Measurements from ENCODE around the gene PURA. TPM values are rescaled to one million over a fixed set of nuclear protein-coding genes. Genes with fewer than 3 reads are reported as not detected.

The PURA gene
- total RNA-seq, 1 experiment from 2014 or later, result 20.1 TPM

DNA sequence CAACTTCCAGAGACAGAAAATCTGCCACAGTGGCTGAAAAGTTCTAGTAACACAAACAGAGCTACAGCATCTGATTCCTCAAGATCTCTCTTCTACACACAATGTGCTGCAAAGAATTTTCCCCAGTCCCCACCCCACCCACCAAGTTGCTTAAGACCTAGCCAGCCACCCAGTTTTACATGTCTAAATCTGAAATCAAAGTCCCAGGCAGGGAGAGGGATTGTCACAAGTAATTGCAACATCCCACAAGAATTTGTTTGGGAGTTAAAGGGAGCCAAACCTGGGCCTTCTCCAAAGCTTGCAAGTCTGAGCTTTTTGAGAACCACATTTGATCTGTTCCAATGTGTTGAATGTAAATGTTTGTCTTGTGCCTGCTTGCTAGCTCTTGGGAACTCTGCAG is 27.3 kb downstream of the PURA start:
- H3K27ac Mint-ChIP-seq (ENCODE audit: low read depth, unreplicated experiment), result peak overlapping the region; percentile 1
- H3K4me3 Mint-ChIP-seq (ENCODE audit: unreplicated experiment), result no peak overlapping the region
- intact Hi-C loops (cut with micrococcal nuclease), result no loop called here
- TF ChIP-seq, protein P1, sequence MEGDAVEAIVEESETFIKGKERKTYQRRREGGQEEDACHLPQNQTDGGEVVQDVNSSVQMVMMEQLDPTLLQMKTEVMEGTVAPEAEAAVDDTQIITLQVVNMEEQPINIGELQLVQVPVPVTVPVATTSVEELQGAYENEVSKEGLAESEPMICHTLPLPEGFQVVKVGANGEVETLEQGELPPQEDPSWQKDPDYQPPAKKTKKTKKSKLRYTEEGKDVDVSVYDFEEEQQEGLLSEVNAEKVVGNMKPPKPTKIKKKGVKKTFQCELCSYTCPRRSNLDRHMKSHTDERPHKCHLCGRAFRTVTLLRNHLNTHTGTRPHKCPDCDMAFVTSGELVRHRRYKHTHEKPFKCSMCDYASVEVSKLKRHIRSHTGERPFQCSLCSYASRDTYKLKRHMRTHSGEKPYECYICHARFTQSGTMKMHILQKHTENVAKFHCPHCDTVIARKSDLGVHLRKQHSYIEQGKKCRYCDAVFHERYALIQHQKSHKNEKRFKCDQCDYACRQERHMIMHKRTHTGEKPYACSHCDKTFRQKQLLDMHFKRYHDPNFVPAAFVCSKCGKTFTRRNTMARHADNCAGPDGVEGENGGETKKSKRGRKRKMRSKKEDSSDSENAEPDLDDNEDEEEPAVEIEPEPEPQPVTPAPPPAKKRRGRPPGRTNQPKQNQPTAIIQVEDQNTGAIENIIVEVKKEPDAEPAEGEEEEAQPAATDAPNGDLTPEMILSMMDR (IDR thresholded peaks at IDR 0.05; ENCODE audit: unreplicated experiment), result no peak
- H3K9me3 Mint-ChIP-seq (ENCODE audit: unreplicated experiment), result no peaks in the 10 kb centered on the region
- BruUV-seq (replicated peaks), result no TSS peak
- peaks cover 11% of the 10 kb centered on the region for H3K36me3 Mint-ChIP-seq (ENCODE audit: insufficient read depth, unreplicated experiment)
- ChIA-PET CTCF (interaction anchor here (0.6 to 6.6 kb wide), 9 partner anchors 13 to 172 kb away, joined by 3 to 109 read pairs (median 4); partner anchors contain the start of gene PURA), POLR2A (interaction anchor here (0.6 to 4.1 kb wide), 13 partner anchors 12 to 204 kb away, joined by 3 to 18 read pairs (median 3); partner anchors contain the start of genes CYSTM1 and PURA)
- peak; percentile 36 for DNase-seq (ENCODE audit: unreplicated experiment)
- H3K4me1 Mint-ChIP-seq (ENCODE audit: insufficient read depth, unreplicated experiment), result peaks cover 22% of the 10 kb centered on the region
- H3K27me3 Mint-ChIP-seq (ENCODE audit: insufficient read depth, unreplicated experiment), result no peaks in the 10 kb centered on the region

DNA sequence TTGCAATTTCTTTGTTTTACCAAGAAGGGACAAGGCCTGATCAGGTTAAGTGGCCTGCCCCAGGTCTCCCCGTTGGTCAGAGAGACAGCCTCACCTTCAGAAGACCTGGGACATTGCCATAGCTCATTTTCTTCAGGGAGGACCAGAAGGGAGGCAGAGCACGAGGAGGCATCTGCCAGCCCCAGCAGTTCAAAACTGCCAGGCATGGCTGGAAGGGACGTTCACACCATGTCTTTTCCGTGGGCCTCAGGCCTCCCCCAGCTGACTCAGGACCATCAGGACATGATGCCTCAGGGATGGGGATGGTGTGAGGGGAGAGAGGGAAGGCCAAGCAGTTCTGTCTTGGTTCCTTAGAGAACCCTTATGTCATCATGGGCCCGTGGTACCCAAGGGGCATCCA is 28.3 kb downstream of the PURA start:
- no peak for DNase-seq (ENCODE audit: unreplicated experiment)
- Mint-ChIP-seq H3K4me1 (ENCODE audit: insufficient read depth, unreplicated experiment) (peaks cover 22% of the 10 kb centered on the region), H3K27me3 (ENCODE audit: insufficient read depth, unreplicated experiment) (no peaks in the 10 kb centered on the region), H3K4me3 (ENCODE audit: unreplicated experiment) (no peak overlapping the region), H3K9me3 (ENCODE audit: unreplicated experiment) (no peaks in the 10 kb centered on the region), H3K27ac (ENCODE audit: low read depth, unreplicated experiment) (no peak overlapping the region), H3K36me3 (ENCODE audit: insufficient read depth, unreplicated experiment) (peaks cover 10% of the 10 kb centered on the region)
- TF ChIP-seq, protein P1 (IDR thresholded peaks at IDR 0.05; ENCODE audit: unreplicated experiment), result no peak
- intact Hi-C loops (cut with micrococcal nuclease), result no loop called here
- BruUV-seq (replicated peaks), result no TSS peak
- CTCF ChIA-PET, result interaction anchor here (0.7 to 6.6 kb wide), 9 partner anchors 12 to 173 kb away, joined by 3 to 109 read pairs (median 5); partner anchors contain the start of gene PURA
- POLR2A ChIA-PET, result interaction anchor here (1.4 to 4.1 kb wide), 3 partner anchors 13 to 35 kb away, joined by 5 to 18 read pairs (median 16); partner anchors contain the start of gene PURA

DNA sequence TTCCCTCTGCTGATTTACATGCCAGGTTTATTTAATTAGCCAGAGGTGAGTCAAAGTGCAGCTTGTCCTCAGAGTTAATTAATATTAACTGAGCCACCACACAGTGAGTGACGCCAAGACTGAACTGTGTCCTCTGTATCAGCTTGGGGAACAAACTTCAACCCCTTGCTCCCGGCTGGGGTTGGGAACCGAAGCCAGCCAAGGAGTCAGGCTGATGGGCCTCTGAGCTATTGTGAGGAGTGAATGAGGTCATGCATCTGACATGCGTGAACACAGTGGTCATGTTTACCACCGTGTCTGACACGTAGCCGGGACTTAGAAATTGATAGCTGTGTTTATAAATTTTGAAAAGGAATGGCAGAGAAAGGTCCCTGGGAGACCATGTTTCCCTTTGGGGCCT is 28.9 kb downstream of the PURA start:
- no peaks in the 10 kb centered on the region for H3K27me3 Mint-ChIP-seq (ENCODE audit: insufficient read depth, unreplicated experiment)
- no TSS peak for BruUV-seq (replicated peaks)
- H3K9me3 Mint-ChIP-seq (ENCODE audit: unreplicated experiment), result no peaks in the 10 kb centered on the region
- intact Hi-C loops (cut with micrococcal nuclease), result no loop called here
- ChIA-PET POLR2A (interaction anchor here (4.1 kb wide), 1 partner anchor 29 kb away, joined by 18 read pairs; the partner anchor contains the start of gene PURA), CTCF (interaction anchor here (0.6 to 6.6 kb wide), 14 partner anchors 8 to 210 kb away, joined by 3 to 109 read pairs (median 4); partner anchors contain the start of gene PURA)
- peaks cover 22% of the 10 kb centered on the region for H3K4me1 Mint-ChIP-seq (ENCODE audit: insufficient read depth, unreplicated experiment)
- H3K27ac Mint-ChIP-seq (ENCODE audit: low read depth, unreplicated experiment), result no peak overlapping the region
- peaks cover 4% of the 10 kb centered on the region for H3K36me3 Mint-ChIP-seq (ENCODE audit: insufficient read depth, unreplicated experiment)
- DNase-seq (ENCODE audit: unreplicated experiment), result no peak
- no peak overlapping the region for H3K4me3 Mint-ChIP-seq (ENCODE audit: unreplicated experiment)
- TF ChIP-seq, protein P1 (IDR thresholded peaks at IDR 0.05; ENCODE audit: unreplicated experiment), result no peak

DNA sequence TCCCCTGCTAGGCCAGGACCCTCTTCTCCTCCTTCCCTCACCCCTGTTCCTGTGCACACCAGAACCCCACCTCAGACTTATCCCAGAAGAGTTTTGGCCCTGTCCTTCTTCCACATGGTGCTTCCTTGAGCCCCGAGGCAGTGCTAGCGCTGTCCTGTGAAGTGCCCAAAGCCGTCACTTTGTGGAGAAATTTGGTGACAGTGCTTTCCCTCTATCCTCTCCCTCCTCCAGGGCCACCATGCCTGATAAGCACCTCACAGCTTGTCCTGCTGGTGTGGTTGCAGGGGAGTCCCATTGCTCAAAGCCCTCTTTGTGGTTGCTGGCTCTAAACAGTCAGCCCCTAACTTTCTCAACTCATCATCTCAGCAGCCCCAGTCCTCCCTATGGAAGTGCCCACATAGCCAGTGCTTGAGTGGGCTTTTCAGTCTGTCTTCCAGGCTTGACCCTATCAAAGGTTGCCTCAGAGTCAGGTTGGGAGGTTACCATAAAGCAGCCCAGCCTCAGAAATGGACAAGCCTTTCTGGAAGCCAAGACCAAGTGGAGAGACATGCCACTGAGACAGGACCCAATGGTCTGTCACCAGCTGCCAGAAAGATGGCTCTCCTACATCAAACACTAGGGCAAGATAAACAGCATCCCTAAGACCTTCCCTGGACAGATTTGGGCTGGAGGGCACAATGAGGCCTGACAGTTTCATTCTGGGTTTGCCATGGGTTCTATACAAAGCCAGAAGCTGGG is 29.8 kb downstream of the PURA start:
- TF ChIP-seq, protein P1 (IDR thresholded peaks at IDR 0.05; ENCODE audit: unreplicated experiment), result no peak
- POLR2A ChIA-PET, result interaction anchor here (1.2 to 4.1 kb wide), 4 partner anchors 9 to 68 kb away, joined by 3 to 18 read pairs (median 5); partner anchors contain the start of gene PURA
- no peak for DNase-seq (ENCODE audit: unreplicated experiment)
- peaks cover 22% of the 10 kb centered on the region for H3K4me1 Mint-ChIP-seq (ENCODE audit: insufficient read depth, unreplicated experiment)
- no TSS peak for BruUV-seq (replicated peaks)
- no peaks in the 10 kb centered on the region for H3K27me3 Mint-ChIP-seq (ENCODE audit: insufficient read depth, unreplicated experiment)
- H3K9me3 Mint-ChIP-seq (ENCODE audit: unreplicated experiment), result no peaks in the 10 kb centered on the region
- CTCF ChIA-PET, result interaction anchor here (0.6 to 6.6 kb wide), 22 partner anchors 8 to 807 kb away, joined by 3 to 109 read pairs (median 3); partner anchors contain the start of gene PURA
- intact Hi-C loops (cut with micrococcal nuclease), result loop anchor here (1.0 to 2.0 kb wide), 2 partner anchors 29 to 70 kb away; partner anchors contain the start of gene PURA
- H3K36me3 Mint-ChIP-seq (ENCODE audit: insufficient read depth, unreplicated experiment), result no peaks in the 10 kb centered on the region
- H3K4me3 Mint-ChIP-seq (ENCODE audit: unreplicated experiment), result no peak overlapping the region
- no peak overlapping the region for H3K27ac Mint-ChIP-seq (ENCODE audit: low read depth, unreplicated experiment)
